NCI-H82 treated with DMSO at 0.1 percent for 48 hours (cell line): ENCODE results near the gene TRIM54.
"Not testable (repeated sequence)": the region's sequence is repeated elsewhere in the genome, so short reads cannot be mapped to it uniquely, and the experiment has no call there.

ENCODE experiments used
- DNase-seq: peaks from one replicate; lab custom pipeline; 2025; ENCODE audit not compliant: unreplicated experiment; lab: John Stamatoyannopoulos, UW

Gene TRIM54

DNA sequence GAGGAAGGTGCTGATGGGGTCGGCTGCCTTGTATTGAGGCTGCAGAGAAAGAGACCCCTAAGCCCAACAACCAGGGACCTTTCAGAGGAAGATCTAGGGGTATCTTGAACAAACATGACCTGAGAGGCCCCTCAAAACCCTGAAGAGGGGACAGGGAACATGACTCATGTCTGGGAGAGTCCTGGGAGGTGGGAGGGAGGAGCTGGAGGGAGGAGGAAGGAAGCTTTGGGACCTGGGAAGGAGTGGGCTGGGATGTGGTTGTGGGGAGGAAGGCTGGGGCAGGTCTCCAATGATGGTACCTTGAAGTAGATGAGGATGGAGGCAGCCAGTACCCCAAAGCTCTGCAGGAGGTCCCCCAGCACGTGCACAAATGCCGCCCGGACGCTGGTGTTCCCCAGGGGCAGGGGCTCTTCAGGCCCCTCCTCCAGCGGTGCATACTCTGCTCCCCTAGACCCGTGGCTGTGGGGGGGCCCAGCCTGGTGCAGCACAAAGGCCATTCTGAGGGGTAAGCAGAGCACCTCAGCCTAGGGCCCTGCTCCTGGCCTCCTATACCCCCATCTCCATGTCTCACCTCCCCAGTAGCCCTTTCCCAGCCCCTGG lies 25.3 kb upstream of the TRIM54 start:
- no peak for DNase-seq

DNA sequence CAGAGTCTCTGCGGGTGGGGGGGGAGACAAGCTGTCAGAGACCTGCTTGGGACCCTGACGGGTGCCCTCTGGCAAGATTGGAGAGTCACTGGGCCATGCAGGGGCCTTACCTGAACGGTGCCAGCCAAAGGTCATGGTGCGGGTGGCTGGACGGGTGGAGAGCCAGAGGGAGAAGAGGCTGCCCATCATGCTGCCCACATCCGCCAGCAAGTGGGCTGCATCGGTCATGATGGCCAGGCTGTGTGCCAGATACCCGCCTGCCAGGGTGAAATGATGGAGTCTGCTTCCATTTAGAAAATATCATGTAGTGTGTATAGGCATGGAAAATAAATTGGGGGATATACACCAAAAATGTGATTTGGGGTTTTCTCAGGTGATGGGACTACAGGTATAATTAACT lies 24.2 kb upstream of the TRIM54 start:
- DNase-seq: no peak

- DNase-seq: no peak
Observed at GRCh38 chr2:27261241-27261925, 20.8 kb upstream of the TRIM54 start.

- no peak for DNase-seq
Observed at GRCh38 chr2:27261926-27262298, 20.3 kb upstream of the TRIM54 start.

DNA sequence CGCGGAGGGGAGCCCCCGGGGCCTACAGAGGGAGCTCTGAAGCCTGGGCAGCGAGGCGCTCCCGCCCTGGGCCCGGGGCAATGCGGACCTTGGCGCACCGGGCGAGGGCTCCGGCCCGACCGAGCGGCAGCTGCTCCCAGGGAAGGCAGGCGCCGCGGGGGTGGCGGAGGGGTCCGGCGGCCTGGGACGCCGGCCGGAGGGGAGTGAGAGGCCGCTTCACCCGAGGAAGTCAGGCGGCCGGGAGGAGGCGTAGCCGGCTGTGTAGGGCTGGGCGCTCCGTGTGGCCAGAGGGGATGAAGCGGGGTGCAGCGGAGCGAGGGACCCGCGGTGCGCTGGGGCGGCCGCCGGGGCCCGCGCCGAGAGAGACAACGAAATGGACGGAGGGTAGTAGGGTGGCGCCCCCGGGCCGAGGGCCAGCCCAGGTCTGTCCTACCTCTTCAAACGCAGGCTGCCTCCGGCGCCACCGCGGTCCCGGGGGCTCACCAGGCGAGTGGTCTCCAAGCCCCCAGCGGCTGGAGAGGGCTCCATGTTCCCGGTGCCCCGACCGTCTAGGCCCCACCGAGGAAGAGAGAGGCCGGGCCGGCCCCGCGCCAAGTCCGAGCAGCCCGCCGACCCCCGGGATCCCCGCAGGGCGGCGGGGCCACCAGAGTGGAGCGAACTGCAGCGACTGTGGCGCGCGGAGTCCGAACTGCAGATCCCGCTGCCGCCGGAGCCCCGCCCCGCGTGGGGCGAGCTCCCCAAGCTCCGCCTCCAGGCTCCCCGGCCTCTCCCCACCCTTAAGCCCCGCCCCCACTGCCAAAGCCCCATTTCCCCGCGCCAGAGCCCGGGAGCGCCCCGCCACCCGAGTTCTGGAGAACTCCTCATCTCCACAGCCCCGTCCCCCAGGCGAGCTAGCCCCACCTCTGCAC lies 19.6 kb upstream of the TRIM54 start, which contains the start of gene SLC30A3:
TSS of gene SLC30A3 (minus strand) at position 669 of the 908 bp plus-strand sequence. CDS start at position 528, 141 bp downstream.
- DNase-seq: no peak

DNA sequence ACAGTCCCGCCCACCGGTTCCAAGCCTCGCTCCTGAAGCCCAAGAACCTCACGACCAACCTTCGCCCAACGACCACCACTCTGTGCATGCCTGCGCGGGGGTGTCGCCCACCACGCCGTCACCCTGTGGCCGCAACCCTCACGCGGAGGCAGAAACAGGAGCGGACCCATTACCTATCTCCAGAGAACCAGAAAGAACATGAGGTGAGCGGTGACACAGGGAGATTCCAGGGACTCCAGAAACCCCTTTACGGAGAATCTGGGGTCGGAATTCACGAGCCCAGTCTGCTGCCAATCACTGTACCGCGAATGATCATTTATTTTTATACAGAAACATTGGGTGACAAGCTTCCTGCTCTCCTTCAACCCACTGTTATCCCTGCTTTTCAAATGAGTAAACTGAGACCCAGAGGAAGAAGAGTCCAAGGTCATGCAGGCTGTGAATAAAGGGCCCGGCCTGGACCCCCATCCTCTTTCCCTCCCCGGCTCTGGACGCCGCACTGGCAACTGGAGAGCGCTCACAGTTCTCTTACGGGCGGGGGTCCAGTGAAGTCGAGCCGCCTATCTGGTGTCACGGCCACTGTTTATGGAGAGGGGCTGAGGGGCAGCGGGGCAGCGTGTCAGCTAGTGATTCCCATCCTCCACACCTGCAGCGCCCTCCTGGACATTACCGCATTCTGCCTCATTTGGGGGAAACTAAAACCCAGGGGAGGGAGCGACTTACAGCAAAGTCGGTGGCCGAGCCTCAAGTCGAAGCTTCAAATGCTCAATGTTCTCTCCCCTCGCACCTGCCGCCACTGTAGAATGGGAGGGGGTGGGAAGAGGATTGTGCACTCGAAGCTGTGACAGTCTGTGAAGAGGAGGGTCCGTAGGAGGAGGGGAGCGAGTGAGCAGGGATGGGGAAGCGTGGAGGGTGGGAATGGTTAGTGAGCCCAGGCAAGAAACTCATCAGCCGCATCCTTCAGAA lies 18.7 kb upstream of the TRIM54 start:
- DNase-seq: no peak

- no peak for DNase-seq
Observed at GRCh38 chr2:27264253-27264752, 17.9 kb upstream of the TRIM54 start.

DNA sequence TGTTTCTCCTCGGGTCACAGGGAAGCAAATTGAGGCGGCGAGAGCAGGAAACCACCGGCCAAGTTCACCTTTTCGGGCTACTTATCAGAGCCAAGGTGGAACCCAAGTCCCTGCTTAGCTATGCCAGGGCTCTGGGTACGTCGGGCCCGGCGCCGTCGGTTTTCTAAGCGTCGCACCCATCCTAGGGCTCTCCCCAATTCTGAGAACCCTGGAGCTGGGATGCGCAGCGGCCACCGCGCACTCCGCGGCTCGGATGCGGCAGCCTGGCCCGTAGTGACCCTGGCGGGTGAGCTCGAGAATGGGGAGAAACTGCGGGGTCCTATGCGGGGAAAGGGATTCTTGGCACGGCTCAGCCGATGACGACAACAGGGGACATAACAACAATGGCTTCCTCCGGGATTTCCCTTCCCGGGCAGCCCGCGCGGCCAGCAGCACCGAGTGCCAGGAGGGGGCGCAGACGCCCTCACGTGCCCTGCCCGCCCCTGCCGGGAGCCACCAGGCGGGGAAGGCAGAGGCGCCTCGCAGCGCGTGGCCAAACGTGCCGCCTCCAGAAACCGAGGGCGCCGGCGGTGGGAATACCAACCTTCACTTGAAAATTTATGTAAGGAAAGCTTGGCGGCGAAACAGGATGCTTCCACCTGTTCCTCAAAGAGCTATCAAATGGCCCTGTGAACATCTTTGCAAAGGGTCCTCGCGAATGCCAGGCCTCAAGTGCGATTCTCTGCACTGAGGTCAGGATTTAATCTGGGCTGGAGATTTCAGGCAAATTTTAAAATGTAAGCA lies 17.3 kb upstream of the TRIM54 start:
- peak; percentile 29 for DNase-seq

DNA sequence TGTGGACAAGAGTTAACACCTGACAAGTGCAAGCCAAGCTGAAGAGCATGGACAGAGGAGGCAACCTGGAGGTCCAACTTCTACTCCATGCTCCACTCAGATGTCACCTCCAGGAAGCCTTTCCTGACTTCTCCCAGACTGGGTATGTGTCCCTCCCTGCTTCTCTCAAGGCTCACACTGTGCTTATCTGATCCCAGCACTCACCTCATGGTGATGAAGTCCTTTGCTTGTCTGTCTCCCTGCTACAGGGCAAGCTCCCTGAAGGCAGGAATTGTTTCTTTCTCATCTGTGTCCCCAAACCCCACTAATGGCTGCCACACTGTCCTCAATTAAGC lies 16.7 kb upstream of the TRIM54 start:
- DNase-seq: no peak

GRCh38 chr2:27268296-27268695 lies 13.9 kb upstream of the TRIM54 start:
- DNase-seq: not testable (repeated sequence)

GRCh38 chr2:27270131-27270530 lies 12.1 kb upstream of the TRIM54 start:
- no peak for DNase-seq

DNA sequence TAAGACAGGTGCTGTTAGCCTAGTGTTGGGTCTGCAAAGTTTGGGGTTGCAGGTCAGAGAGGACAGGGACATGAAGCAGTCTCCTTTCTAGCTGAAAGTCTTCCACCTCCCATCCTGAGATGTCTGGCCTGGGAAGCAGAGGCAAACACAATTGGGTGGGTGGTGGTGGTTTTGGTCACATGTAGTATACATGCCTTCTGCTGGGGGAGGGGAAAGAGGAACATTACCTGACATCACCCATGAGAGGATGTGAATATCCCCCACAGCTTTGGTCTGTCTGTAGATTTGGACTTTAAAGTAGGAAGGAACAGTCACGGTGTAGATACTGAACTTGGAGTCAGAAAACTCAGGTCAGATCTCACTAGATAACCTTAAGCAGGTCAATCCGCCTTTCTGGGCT lies 11.6 kb upstream of the TRIM54 start:
- no peak for DNase-seq

DNA sequence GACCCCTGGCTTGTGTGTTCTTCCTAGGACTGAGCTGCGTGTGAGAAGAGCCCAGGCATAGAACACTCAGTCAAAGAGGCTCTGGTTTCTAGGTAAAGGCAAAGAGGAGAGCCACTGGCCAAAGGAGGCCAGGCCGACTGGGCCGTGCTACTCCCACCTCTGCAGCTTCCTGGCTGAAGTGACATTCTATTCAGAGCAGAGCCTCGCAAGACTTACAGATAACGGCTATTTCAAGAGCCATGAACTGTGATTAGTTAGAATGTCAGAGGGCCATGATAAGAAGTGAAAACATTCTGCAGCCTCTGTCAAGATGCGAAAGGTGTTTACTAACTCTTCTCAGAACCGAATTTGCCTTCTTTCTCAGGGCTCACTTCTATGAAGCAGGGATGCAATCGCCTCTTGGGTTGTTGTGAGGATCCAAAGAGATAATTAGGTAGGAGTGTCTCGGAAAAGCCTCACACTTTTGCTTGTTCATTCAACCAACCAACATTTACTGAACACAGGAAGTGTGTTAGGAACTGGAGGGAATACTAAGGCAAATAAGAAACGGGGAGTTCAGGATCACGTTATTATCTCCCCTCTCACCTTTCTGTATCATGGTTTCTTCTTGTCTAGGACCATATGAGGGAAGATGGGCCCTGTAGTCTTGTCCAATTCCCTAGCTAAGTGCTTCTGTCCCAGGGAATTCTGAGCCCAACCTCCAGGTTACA lies 10.4 kb upstream of the TRIM54 start:
- no peak for DNase-seq

DNA sequence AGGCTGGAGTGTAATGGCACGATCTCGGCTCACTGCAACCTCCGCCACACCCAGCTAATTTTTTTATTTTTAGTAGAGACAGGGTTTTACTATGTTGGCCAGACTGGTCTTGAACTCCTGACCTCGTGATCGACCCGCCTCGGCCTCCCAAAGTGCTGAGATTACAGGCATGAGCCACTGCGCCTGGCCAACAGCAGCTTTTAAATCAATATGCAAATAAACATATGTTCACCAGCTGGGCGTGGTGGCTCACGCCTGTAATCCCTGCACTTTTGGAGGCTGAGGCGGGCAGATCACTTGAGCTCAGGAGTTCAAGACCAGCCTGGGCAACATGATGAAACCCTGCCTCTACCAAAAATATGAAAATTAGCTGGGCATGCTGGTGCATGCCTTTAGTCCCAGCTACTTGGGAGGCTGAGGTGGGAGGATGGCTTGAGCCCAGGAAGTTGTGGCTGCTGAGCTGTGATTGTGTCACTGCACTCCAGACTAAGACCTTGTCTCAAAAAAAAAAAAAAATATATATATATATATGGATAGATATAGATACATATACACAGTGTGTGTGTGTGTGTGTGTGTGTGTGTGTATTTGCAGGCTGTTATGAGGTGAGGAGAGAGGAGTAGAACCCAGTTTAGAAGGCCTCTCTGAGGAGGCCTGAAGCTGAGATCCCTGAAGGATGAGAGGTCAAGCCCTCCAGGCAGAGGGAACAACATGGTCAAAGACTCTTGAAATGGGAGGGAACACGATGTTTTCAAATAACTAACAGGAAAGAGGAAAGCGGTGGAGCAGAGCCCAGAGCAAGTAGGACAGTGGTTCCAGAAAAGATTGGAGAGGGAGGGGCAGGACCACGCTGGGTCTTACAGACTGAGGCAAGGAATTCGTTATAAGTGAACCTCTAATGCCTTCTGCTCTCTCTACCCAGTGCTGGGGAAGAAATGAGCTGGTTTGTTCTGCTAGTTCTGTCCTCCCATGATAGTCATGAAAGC lies 9.4 kb upstream of the TRIM54 start:
- DNase-seq: not testable (repeated sequence)

GRCh38 chr2:27275211-27276150 lies 6.7 kb upstream of the TRIM54 start, which contains the start of gene DNAJC5G:
TSS of gene DNAJC5G (plus strand) at chr2:27275433. CDS start at chr2:27276729, 1,296 bp downstream.
- no peak for DNase-seq

- DNase-seq: no peak
Observed at GRCh38 chr2:27278010-27278409, 4.2 kb upstream of the TRIM54 start.

DNA sequence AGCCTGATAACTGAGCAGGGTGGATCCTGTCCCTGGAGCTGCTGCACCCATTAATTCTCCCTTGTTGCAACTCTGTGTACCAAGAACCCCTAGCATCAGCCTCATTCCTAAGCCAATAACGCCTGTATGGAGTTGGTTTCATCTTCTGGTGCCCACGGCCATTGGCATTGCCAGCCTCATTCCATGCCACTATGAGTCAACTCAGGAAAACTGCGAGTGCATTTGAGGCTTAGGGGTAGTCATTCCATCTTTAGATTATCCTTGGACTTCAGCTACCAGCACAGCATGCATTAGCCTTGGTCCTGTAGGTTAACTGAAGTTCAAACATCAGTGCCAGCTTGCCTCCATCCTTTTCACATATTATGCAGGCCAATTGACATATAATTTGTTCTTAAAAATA lies 1.4 kb upstream of the TRIM54 start:
- DNase-seq: no peak
